Activated naive CD8-positive, alpha-beta T cell treated with anti-CD3 and anti-CD28 coated beads for 36 hours (primary cell): ENCODE results near the gene CLDN5. TPM values are rescaled to one million over a fixed set of nuclear protein-coding genes. Genes with fewer than 3 reads are reported as not detected.

Experiments used
- DNase-seq: peaks from one replicate; pipeline ENCODE4 v3.0.0; 2021
- H3K27ac Mint-ChIP-seq: one replicate; pipeline ENCODE4 v1.8.0; 2022; ENCODE audit warnings: mild to moderate bottlenecking, moderate library complexity, mixed read lengths
- H3K27me3 Mint-ChIP-seq: one replicate; pipeline ENCODE4 v1.8.0; 2022; ENCODE audit warnings: mild to moderate bottlenecking, mixed read lengths
- H3K36me3 Mint-ChIP-seq: one replicate; pipeline ENCODE4 v1.8.0; 2021; ENCODE audit warnings: mild to moderate bottlenecking, mixed read lengths
- H3K4me1 Mint-ChIP-seq: one replicate; pipeline ENCODE4 v1.8.0; 2021; ENCODE audit warnings: mixed read lengths
- H3K4me3 Mint-ChIP-seq: one replicate; pipeline ENCODE4 v1.8.0; 2022; ENCODE audit warnings: mild to moderate bottlenecking, moderate library complexity, mixed read lengths
- H3K9me3 Mint-ChIP-seq: one replicate; pipeline ENCODE4 v1.8.0; 2022; ENCODE audit warnings: mixed read lengths
- total RNA-seq, 2 experiments: library from RNA; stranded (reverse); gene quantifications; one replicate each; pipeline ENCODE4 v1.2.3, GENCODE V29; 2021

The CLDN5 gene
- total RNA-seq, 2 experiments from 2014 or later, result not detected

DNA sequence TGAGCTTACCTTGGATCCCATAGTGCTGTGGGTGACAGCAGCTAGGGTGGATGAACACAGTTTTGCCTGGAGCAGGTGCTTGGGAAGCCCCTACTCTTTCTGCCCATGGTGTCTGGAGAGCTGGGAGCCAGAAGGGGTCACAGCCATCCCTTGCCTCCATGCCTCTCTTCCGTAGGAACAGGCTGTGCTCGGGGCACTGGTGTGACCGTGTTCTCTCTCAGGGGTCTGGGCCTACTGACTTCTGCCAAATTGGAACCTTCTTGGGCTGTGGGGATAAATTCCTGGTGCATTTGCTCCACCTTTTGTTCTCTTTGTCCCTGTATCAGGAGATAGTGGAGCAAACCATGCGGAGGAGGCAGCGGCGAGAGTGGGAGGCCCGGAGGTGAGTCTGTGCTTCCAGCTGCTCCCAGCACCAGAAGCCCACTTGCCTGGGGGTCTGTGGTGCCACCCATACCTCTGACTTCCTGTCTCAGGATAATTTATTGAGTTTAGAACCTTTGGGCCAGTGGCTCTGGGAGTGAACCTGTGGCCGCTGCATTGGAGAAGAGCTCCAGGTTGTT lies 30.1 kb downstream of the CLDN5 start:
- H3K4me3 Mint-ChIP-seq, result no peak overlapping the region
- no peak for DNase-seq
- peaks cover 49% of the 10 kb centered on the region for H3K36me3 Mint-ChIP-seq
- H3K27ac Mint-ChIP-seq, result no peak overlapping the region
- no peaks in the 10 kb centered on the region for H3K9me3 Mint-ChIP-seq
- no peaks in the 10 kb centered on the region for H3K27me3 Mint-ChIP-seq
- peaks cover 12% of the 10 kb centered on the region for H3K4me1 Mint-ChIP-seq

DNA sequence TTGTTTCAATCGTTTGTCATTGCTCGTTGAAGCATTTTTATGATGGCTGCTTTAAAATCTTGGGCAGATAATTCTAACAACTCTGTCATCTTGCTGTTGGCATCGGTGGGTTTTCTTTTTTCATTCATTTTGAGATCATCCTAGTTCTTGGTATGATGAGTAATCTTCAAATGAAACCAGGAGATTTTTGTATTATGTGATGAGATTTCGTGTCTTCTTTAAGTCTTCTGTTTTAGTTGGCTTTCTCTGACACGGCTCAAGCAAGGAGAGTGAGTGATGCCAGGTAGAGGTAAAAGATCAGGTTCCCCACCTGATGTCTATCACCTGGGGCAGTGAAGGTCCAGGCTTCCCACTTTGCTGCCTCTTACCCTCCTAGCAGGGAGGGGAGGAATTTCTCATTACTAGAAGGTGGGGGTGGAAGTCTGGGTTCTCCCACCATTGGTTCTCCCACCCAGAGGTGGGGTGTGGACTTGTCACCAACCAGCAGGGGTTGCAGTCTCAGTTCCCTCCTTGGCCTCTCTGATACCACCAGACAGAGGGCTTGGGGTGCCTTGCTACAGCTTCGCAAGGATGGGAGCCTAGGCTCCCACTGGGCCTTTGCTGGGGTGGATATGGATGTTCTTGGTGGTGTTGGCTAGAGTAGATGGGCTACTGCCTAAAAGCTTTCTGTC lies 31.6 kb downstream of the CLDN5 start:
- Mint-ChIP-seq H3K27ac (peak overlapping the region; percentile 37), H3K4me3 (no peak overlapping the region), H3K4me1 (peaks cover 12% of the 10 kb centered on the region), H3K9me3 (no peaks in the 10 kb centered on the region), H3K36me3 (peaks cover 54% of the 10 kb centered on the region), H3K27me3 (no peaks in the 10 kb centered on the region)
- no peak for DNase-seq

DNA sequence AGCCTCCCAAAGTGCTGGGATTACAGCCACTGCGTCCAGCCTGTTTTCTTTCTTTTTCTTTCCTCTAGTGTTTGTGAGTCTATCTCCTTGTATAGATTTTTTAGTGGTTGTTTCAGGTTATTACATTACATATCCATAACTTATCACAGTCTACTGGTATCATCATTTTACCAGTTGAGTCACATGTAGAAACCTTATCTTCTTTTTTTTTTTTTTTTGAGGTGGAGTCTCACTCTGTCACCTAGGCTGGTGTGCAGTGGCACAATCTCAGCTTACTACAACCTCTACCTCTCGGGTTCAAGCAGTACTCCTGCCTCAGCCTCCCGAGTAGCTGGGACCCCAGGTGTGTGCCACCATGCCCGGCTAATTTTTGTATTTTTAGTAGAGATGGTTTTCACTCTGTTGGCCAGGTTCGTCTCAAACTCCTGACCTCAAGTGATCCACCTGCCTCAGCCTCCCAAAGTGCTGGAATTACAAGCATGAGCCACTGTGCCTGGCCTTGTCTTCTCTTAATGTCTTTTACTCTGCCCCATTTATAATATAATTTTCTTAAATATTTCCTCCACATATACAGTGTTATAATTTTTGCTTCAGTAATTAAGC lies 33.5 kb downstream of the CLDN5 start:
- Mint-ChIP-seq H3K36me3 (peaks cover 49% of the 10 kb centered on the region), H3K27me3 (no peaks in the 10 kb centered on the region), H3K4me3 (no peak overlapping the region), H3K4me1 (peaks cover 12% of the 10 kb centered on the region), H3K27ac (no peak overlapping the region), H3K9me3 (no peaks in the 10 kb centered on the region)
- no peak for DNase-seq

DNA sequence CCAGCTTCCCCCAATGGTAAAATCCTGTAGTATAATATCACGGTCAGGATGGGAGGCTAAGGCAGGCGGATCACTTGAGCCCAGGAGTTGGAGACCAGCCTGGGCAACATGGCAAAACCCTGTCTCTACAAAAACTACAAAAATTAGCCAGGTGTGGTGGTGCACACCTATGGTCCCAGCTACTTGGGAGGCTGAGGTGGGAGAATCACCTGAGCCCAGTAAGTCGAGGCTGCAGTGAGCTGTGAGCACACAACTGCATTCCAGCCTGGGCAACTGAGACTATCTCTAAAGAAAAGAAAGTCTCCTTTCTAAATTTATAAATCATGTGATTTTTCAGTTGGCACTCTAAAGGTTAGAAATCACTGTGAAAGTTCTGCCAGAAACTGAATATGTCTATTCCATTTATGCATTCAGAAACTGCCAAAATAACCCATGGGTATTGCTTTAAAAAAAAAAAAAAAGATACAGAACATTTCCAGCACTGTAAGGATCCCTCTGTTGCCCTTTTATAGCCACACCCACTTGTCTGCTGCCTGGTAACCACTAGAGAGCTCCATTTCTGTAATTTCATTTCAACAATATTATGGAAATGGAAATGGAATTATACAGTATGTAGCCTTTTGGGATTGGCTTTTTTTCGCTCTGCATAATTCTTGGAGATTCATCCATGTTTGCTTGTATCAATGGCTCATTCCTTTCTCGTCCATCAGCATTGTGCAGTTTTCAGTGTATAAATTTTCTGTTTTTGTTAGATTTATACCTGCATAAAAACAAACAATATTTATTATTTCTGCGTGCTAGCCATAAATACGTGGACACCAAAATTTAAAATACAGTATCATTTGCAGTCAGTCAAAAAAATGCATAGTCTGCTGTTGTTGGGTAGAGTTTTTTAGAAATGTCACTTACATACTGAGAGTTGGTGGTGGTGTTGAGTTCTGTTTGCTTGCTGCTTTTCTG lies 35.0 kb downstream of the CLDN5 start:
- Mint-ChIP-seq H3K36me3 (peaks cover 52% of the 10 kb centered on the region), H3K4me1 (peaks cover 12% of the 10 kb centered on the region), H3K27ac (no peak overlapping the region), H3K9me3 (no peaks in the 10 kb centered on the region), H3K27me3 (no peaks in the 10 kb centered on the region), H3K4me3 (no peak overlapping the region)
- DNase-seq, result no peak

DNA sequence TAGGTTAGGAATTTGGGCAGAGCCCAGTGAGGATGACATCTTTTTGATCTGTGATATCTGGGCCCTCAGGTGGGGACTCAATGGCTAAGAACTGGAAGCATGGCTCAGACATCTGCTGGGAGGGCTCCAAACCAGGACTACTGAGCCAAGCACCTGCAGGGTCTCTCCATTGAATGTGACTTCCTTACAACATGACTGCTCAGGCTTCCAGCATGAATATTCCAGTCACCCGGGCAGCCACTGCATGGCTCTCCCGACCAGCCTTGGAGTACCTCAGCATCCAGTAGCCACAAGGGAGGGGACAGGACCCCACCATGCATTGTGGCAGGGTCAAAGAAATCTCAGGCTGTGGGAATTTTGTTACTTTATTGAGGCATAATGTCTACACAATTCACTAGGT lies 35.9 kb downstream of the CLDN5 start:
- H3K27ac Mint-ChIP-seq, result no peak overlapping the region
- H3K4me3 Mint-ChIP-seq, result no peak overlapping the region
- peaks cover 53% of the 10 kb centered on the region for H3K36me3 Mint-ChIP-seq
- H3K27me3 Mint-ChIP-seq, result no peaks in the 10 kb centered on the region
- peaks cover 12% of the 10 kb centered on the region for H3K4me1 Mint-ChIP-seq
- DNase-seq, result no peak
- no peaks in the 10 kb centered on the region for H3K9me3 Mint-ChIP-seq

DNA sequence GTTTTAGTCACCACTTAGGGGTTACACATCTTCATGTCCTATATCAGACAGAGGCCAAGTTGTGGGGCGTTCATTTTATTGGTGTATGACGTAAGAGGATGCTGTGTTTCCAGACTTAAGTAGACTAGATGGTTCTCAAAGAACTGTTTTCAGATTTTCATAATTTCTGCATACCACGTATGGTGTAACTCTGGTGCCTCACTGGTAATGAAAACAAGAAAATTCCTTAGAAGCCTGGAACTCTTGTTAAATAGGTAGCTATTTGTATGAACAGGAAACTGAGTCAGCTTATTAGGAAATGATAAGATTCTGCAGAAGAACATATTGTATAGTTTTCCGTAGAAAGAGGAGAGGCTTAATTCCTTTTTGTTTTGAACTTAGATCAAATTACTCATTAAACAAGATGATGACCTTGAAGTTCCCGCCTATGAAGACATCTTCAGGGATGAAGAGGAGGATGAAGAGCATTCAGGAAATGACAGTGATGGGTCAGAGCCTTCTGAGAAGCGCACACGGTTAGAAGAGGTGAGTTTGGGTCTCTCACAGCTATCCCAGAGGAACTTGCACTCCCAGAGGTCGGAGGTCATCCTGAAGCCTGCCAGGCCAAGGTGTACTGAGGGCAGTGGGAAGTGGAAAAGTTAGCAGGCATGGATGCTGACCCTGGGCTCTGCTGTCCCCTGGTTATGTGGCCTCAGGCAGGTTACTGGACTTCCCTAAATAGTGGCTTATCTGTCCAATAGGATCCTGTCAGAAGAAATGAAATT lies 40.5 kb downstream of the CLDN5 start:
- Mint-ChIP-seq H3K9me3 (no peaks in the 10 kb centered on the region), H3K4me1 (peaks cover 7% of the 10 kb centered on the region), H3K27ac (no peak overlapping the region), H3K27me3 (no peaks in the 10 kb centered on the region), H3K4me3 (no peak overlapping the region), H3K36me3 (peaks cover 45% of the 10 kb centered on the region)
- DNase-seq, result no peak

DNA sequence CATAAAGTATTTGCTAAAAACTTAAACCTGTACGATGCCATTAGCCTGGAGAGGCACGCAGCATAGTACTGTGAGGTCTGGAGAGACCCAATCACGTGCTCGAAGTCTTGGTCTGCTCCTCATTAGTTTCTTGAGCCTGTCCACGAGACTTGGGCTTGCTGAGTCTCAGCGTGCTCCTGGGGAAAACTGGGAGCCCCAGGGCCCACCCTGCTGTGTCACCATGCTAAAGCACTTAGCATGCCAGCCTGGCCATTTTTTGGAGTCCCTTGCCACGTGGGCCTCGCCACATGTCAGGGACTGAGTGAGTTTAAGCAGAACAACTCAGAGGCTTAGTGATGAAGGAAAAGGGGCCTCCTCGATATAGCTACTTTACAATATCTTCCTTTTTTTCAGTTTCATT lies 41.9 kb downstream of the CLDN5 start:
- Mint-ChIP-seq H3K27ac (no peak overlapping the region), H3K4me1 (peaks cover 11% of the 10 kb centered on the region), H3K27me3 (no peaks in the 10 kb centered on the region), H3K4me3 (no peak overlapping the region), H3K9me3 (no peaks in the 10 kb centered on the region), H3K36me3 (peaks cover 38% of the 10 kb centered on the region)
- no peak for DNase-seq

DNA sequence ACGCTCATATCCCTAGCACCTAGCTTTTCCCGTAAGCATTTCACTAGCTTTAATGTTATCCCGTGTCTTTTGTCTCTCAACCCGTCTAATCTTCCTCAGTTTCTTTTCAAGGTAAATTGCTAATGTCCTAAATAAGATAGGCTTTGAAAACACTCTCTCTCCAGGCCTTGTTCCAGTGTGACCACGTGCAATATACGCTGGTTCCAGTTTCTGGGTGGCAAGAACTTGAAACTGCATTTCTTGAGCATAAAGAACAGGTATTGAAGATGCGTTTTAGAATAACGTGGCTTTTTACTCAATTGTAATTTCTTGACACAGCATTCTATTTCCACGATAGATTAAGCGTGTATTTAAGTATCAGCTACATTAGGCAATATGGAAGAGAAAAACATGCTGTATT lies 43.4 kb downstream of the CLDN5 start:
- H3K27ac Mint-ChIP-seq, result peak overlapping the region; percentile 99
- peaks cover 33% of the 10 kb centered on the region for H3K36me3 Mint-ChIP-seq
- peak overlapping the region; percentile 99 for H3K4me3 Mint-ChIP-seq
- DNase-seq, result no peak
- peaks cover 21% of the 10 kb centered on the region for H3K4me1 Mint-ChIP-seq
- H3K9me3 Mint-ChIP-seq, result no peaks in the 10 kb centered on the region
- no peaks in the 10 kb centered on the region for H3K27me3 Mint-ChIP-seq

DNA sequence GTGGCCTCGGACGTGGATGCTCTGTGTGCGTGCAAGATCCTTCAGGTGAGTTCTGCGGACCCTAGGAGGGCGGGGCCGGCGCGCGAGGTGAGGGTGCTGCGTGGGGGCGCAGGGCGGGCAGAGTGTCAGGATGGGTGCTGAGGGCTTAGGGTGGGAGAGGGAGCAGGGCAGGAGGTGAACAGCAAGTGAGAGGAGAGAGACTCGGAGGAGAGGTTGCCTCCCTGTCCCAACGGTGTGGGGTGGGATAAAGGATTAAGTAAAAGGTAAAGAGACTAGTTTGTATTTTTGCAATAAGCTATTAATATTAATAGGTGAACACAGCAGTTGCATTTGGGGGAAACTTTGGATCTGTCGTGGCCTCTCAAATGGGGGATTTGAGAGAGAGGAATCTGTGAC lies 44.0 kb downstream of the CLDN5 start:
- Mint-ChIP-seq H3K9me3 (no peaks in the 10 kb centered on the region), H3K36me3 (peaks cover 33% of the 10 kb centered on the region), H3K27ac (peak overlapping the region; percentile 99), H3K27me3 (no peaks in the 10 kb centered on the region), H3K4me1 (peaks cover 23% of the 10 kb centered on the region), H3K4me3 (peak overlapping the region; percentile 99)
- DNase-seq, result peak; percentile 36

DNA sequence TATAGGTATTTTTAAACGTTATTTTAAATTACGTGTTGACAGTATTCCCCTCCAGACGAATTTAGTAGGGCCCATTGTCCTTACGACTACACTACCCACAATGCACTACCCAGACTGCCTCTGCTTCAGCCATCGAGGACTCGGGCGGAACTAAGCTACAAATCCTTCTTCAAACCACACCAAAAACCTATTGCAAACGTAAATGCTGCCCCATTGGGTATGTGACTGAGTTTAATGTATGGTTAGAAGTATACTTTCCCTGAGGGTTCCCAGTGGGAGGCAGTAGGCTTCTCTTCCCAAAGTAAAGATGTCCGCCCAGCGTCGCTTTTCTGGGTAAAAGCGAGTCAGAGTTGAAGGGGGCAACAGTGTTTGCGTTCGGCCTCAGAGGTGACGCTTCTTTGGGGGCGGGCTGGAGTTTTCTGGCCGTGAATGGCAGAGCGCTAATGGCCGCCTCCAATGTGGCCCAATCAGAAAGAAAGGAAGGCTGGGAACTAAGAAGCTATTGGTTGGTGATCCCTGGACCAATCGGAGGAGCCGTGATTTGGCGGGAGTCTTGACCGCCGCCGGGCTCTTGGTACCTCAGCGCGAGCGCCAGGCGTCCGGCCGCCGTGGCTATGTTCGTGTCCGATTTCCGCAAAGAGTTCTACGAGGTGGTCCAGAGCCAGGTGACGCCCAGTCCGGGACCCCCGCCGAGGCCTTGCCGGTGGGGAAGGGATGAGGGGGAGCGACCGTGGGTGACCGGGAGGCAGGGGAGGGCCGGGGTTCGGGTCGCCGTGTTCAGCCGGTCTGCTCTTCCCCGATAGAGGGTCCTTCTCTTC lies 44.6 kb downstream of the CLDN5 start, which contains the start of gene CDC45:
Gene CDC45 (plus strand): TSS at position 566 of the 818 bp plus-strand sequence. CDS start 49 bp downstream, at position 615.
- Mint-ChIP-seq H3K4me3 (peak within 1 kb of the TSS; percentile 99), H3K9me3 (no peaks in the 10 kb centered on the region), H3K4me1 (peaks cover 23% of the 10 kb centered on the region), H3K27me3 (no peaks in the 10 kb centered on the region), H3K36me3 (peaks cover 27% of the 10 kb centered on the region), H3K27ac (peak within 1 kb of the TSS; percentile 99)
- peak; percentile 91 for DNase-seq

DNA sequence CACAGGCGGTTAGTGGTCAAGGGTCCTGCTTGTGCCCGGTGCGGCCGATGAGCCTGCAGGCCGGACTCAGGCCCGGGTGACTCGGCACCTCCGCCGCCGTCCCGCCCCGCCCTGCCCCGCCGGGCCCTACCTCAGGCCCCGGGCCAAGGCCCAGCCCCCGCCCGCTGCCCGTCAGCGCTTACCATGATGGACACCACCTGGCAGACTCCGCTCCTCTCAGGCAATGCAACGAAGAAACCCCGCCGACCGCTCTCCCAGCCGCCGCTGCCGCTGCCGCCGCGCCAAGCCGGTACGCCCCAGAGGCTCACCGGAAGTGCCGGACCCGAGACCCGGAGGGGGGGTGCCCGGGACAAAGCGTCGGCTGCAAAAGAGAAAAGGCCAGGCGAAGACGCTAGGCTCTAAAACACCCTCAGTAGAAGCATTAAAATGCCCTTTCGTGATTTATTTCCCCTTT lies 45.3 kb downstream of the CLDN5 start, which contains the start of gene UFD1:
Gene UFD1 (minus strand): TSS at position 293 of the 454 bp plus-strand sequence. CDS start 108 bp downstream, at position 185.
- H3K9me3 Mint-ChIP-seq, result no peaks in the 10 kb centered on the region
- H3K4me1 Mint-ChIP-seq, result peaks cover 25% of the 10 kb centered on the region
- H3K27ac Mint-ChIP-seq, result peak within 1 kb of the TSS; percentile 99
- peaks cover 25% of the 10 kb centered on the region for H3K36me3 Mint-ChIP-seq
- no peaks in the 10 kb centered on the region for H3K27me3 Mint-ChIP-seq
- H3K4me3 Mint-ChIP-seq, result peak within 1 kb of the TSS; percentile 99
- peak; percentile 85 for DNase-seq

DNA sequence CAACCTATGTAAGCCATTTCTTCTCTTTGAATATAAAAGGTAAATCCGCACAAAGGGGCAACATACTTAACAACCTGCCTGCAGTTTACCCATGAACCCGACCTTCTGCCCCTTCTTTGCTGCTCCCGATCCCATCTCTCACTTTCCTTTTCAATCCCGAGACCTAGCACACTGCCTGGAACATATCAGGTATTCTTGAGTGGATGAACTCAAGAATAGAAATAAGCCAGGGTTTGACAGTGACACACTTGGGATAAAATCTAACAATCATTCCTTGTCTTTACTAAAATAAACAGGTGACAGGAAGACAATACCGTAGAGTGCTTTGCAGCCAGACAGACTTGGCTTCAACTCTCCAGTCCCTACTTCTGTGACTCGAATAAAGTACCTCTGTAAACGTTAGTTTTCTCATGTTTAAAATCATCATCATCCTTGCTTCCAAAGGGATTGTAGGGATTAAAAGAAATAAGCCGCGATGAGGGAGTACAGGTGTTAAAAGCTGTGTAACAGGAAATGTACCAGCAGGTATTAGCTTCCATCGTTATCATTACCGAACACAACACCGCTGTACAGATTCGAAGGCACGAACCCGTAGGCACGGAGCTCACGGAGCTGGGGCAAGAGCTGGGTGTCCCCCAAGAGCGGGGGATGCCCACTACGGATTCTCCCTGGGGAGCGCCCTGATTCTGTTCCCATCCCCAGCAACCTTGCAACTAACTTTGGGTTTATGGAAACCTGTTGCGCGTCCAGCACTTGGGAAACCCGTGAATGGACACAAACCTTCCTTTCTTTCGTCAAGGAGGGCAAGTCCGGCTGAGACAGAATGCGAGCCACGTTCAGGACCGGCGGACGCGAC lies 45.9 kb downstream of the CLDN5 start:
- Mint-ChIP-seq H3K27me3 (no peaks in the 10 kb centered on the region), H3K36me3 (peaks cover 24% of the 10 kb centered on the region), H3K4me3 (peak overlapping the region; percentile 99), H3K9me3 (no peaks in the 10 kb centered on the region), H3K27ac (peak overlapping the region; percentile 69), H3K4me1 (peaks cover 26% of the 10 kb centered on the region)
- DNase-seq, result peak; percentile 15
